MCF 10A (cell line): ENCODE measurements around the gene CIB2. TPM values are rescaled to one million over a fixed set of nuclear protein-coding genes. Genes with fewer than 3 reads are reported as not detected.

Experiments
- BruUV-seq: library from RNA; stranded (reverse); fragments of 400-500 nt; replicated peaks from 2 replicates; lab custom pipeline; 2021; lab: Mats Ljungman, UMichigan
- CTCF ChIA-PET: fragments of 300-600 bp; sonication (Branson Sonifier 250); formaldehyde crosslinking; extraction: SDS; loops from one replicate; lab custom pipeline; 2021; ENCODE audit warnings: antibody characterized with exemption, inconsistent platforms; lab: Yijun Ruan, JAX
- POLR2A ChIA-PET: fragments of 300-600, 350-650 bp; sonication (Branson Sonifier 250); formaldehyde crosslinking; extraction: SDS; loops from one replicate; lab custom pipeline; 2020; ENCODE audit warnings: antibody characterized with exemption, inconsistent platforms; lab: Yijun Ruan, JAX
- DNase-seq: peaks from one replicate; pipeline ENCODE4 v3.0.0-alpha.2; 2018; ENCODE audit not compliant: unreplicated experiment
- H3K27ac Mint-ChIP-seq: one replicate; pipeline ENCODE4 v1.8.0; 2022; ENCODE audit warnings: mild to moderate bottlenecking, low read depth, mixed read lengths; ENCODE audit not compliant: unreplicated experiment
- H3K27me3 Mint-ChIP-seq: one replicate; pipeline ENCODE4 v1.8.0; 2022; ENCODE audit warnings: mixed read lengths; ENCODE audit not compliant: insufficient read depth, unreplicated experiment
- H3K36me3 Mint-ChIP-seq: one replicate; pipeline ENCODE4 v1.8.0; 2022; ENCODE audit warnings: mild to moderate bottlenecking, moderate library complexity, mixed read lengths; ENCODE audit not compliant: insufficient read depth, unreplicated experiment
- H3K4me1 Mint-ChIP-seq: one replicate; pipeline ENCODE4 v1.8.0; 2022; ENCODE audit warnings: mixed read lengths; ENCODE audit not compliant: insufficient read depth, unreplicated experiment
- H3K4me3 Mint-ChIP-seq: one replicate; pipeline ENCODE4 v1.8.0; 2022; ENCODE audit warnings: mild to moderate bottlenecking, moderate library complexity, mixed read lengths; ENCODE audit not compliant: unreplicated experiment
- H3K9me3 Mint-ChIP-seq: one replicate; pipeline ENCODE4 v1.8.0; 2022; ENCODE audit warnings: mixed read lengths; ENCODE audit not compliant: unreplicated experiment
- intact Hi-C: fragments of 100-400 bp; cut with micrococcal nuclease; formaldehyde crosslinking; loops from 2 replicates; pipeline ENCODE4 v1.14.1; 2022
- total RNA-seq: library from RNA; stranded (reverse); gene quantifications from 2 replicates; pipeline ENCODE4 v1.2.3, GENCODE V29; 2022
- TF ChIP-seq, protein P1 (sequence below): fragments of 200-600 bp; IDR thresholded peaks from one replicate; pipeline ENCODE4 v1.8.0; 2022; ENCODE audit warnings: antibody characterized with exemption, mild to moderate bottlenecking; ENCODE audit not compliant: unreplicated experiment

Gene CIB2
- total RNA-seq, 1 experiment from 2014 or later: 0.30 TPM

DNA sequence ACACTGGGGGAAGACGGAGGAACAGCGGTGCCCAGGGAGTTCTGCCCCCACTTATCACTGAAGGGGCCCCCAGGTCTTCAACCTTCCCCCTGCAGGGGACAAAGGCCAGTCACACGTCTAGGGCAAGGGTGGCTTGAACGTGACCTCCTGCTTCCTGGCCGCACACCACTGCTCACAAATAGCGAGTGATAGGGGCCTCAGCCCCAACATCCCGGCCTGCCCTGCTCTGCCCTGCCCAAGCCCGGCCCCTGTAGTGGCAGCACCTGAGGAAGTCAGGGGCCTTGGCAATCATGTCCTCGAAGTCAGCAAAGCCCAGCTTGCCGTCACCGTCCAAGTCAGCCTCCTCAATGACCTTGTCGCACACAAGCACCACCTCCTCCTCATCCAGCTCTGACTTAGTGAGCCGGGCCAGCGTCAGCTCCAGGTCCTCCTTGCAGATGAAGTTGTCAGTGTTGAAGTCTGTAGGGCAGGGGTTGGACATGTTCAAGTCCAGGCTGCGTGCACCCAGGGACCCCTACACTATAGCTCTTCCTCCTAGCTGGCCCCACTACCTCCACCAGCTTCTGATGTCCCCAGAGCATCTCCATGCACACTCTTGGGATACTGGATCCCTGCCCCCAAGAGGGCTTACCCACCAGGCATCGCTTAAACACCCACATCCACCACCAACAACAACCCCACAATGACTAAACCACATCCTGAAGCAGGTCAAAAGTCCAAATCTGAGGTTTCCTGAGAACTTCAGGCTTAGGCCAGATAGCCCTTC lies 25.6 kb downstream of the CIB2 start:
- Mint-ChIP-seq H3K27me3 (no peaks in the 10 kb centered on the region), H3K4me1 (no peaks in the 10 kb centered on the region), H3K27ac (no peak overlapping the region), H3K9me3 (no peaks in the 10 kb centered on the region), H3K4me3 (no peak overlapping the region), H3K36me3 (no peaks in the 10 kb centered on the region)
- DNase-seq: no peak
- TF ChIP-seq, protein P1, sequence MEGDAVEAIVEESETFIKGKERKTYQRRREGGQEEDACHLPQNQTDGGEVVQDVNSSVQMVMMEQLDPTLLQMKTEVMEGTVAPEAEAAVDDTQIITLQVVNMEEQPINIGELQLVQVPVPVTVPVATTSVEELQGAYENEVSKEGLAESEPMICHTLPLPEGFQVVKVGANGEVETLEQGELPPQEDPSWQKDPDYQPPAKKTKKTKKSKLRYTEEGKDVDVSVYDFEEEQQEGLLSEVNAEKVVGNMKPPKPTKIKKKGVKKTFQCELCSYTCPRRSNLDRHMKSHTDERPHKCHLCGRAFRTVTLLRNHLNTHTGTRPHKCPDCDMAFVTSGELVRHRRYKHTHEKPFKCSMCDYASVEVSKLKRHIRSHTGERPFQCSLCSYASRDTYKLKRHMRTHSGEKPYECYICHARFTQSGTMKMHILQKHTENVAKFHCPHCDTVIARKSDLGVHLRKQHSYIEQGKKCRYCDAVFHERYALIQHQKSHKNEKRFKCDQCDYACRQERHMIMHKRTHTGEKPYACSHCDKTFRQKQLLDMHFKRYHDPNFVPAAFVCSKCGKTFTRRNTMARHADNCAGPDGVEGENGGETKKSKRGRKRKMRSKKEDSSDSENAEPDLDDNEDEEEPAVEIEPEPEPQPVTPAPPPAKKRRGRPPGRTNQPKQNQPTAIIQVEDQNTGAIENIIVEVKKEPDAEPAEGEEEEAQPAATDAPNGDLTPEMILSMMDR: no peak
- ChIA-PET POLR2A (no interaction called here), CTCF (interaction anchor here (1.1 to 12.7 kb wide), 3 partner anchors 135 to 146 kb away, joined by 12 to 289 read pairs (median 173); no protein-coding TSS in a partner anchor)
- BruUV-seq: no TSS peak
- intact Hi-C loops: no loop called here

DNA sequence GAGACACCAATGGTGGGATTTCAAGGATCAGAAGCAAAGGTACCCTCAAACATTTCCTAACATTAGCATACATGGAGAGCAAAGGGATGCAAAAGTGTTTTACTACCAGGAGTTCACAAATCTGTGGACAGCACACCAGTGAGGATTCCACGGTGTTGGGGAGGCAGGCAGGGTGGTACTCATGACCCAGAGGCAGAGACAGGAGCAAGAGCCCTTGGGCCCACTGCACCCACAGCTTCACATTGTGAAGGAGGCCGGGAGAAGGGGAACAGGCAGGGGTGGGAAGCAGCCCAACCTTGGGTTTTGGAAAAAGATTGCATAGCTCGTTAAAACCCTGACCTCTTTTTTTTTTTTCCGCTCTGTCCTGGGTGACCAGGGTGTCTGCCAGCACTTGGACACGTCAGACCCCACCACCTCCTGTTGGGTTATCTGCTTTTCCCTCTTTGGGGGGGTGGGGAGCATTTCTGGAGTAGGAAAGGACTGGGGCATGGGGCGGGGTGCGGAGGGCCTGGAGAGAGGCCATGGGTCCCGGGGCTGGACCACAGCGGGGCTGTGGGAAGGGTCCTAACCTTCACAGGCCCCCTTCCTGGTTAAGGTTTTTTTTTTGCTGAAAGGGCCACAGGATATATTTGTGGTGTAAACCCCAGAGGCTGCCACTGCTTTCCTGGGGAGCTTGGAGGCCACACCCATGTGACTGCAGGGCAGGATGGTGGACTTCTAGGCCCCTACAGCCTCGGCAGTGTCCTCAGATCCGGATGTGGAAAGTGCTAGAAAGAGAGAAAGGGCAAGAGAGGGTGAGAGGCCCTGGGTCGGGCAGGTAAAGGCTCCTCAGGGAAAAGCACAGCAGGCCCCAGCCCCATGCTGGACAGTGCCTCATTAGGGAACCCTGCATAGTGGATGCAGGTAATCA lies 26.4 kb downstream of the CIB2 start:
- Mint-ChIP-seq H3K27ac (no peak overlapping the region), H3K4me1 (no peaks in the 10 kb centered on the region), H3K27me3 (no peaks in the 10 kb centered on the region), H3K9me3 (no peaks in the 10 kb centered on the region), H3K4me3 (no peak overlapping the region), H3K36me3 (no peaks in the 10 kb centered on the region)
- CTCF ChIA-PET: interaction anchor here (1.0 to 12.7 kb wide), 5 partner anchors 136 to 146 kb away, joined by 3 to 289 read pairs (median 12); no protein-coding TSS in a partner anchor
- intact Hi-C loops: no loop called here
- DNase-seq: no peak
- no TSS peak for BruUV-seq
- POLR2A ChIA-PET: no interaction called here
- TF ChIP-seq, protein P1: no peak

DNA sequence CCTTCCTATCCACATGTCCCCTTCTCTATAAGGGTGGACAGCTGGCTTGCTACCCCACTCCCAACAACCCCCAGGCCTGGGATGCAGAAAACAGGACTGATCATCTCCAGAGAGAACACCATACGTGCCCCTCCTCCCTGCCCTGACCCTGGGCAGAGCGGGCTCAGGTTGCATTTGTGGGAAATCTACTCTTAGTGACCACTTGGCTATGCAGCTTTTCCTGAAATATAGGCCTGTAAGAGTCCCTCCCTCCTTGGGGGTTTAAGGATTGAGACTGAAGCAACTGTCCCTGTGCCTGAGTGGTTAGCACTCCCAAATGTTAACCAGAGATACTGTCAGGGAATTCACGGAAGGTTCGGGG lies 27.1 kb downstream of the CIB2 start:
- Mint-ChIP-seq H3K9me3 (no peaks in the 10 kb centered on the region), H3K4me1 (no peaks in the 10 kb centered on the region), H3K27ac (no peak overlapping the region), H3K27me3 (no peaks in the 10 kb centered on the region), H3K36me3 (no peaks in the 10 kb centered on the region), H3K4me3 (no peak overlapping the region)
- ChIA-PET CTCF (interaction anchor here (1.0 to 12.7 kb wide), 3 partner anchors 137 to 145 kb away, joined by 3 to 289 read pairs (median 3); no protein-coding TSS in a partner anchor), POLR2A (no interaction called here)
- DNase-seq: no peak
- BruUV-seq: no TSS peak
- intact Hi-C loops: no loop called here
- TF ChIP-seq, protein P1: no peak
